Esophagus squamous epithelium (tissue), 4 donors: ENCODE data around the gene ANKRD31.

Source experiments
- CTCF ChIP-seq, 6 experiments: fragments of 450-650 bp in 4 of 6; fragments of 200-600 bp in 2 of 6; sonication (generic) in 2 of 6; IDR thresholded peaks; one replicate each; pipeline ENCODE4 v1.5.1; 2016 to 2019; ENCODE audit warnings: antibody characterized with exemption in 6 of 6, mild to moderate bottlenecking in 4 of 6, moderate library complexity in 4 of 6
- POLR2A ChIP-seq, 4 donors: fragments of 450-650 bp; IDR thresholded peaks; one replicate each; pipeline ENCODE4 v1.6.1; 2017; ENCODE audit warnings: antibody characterized with exemption in 4 of 4, mild to moderate bottlenecking in 4 of 4, moderate library complexity in 3 of 4

GRCh38 chr5:75234251-75234650 is 2.4 kb downstream of the ANKRD31 start:
- no peak for TF ChIP-seq CTCF (IDR thresholded peaks at IDR 0.05)
- no peak for TF ChIP-seq POLR2A (IDR thresholded peaks at IDR 0.05)
